PC-9 (cell line): Measurements from ENCODE around the gene ZNF350. TPM values are rescaled to one million over a fixed set of nuclear protein-coding genes. Genes with fewer than 3 reads are reported as not detected.

Experiments used
- BruUV-seq: library from RNA; stranded (reverse); fragments of 400-500 nt; replicated peaks from 2 replicates; lab custom pipeline; 2021; lab: Mats Ljungman, UMichigan
- CTCF ChIA-PET: fragments of 300-600 bp; sonication (Branson Sonifier 250); formaldehyde crosslinking; loops from one replicate; lab custom pipeline; 2022; ENCODE audit warnings: antibody characterized with exemption; lab: Charles Lee
- POLR2A ChIA-PET: fragments of 300-600 bp; sonication (Branson Sonifier 250); formaldehyde crosslinking; loops from one replicate; lab custom pipeline; 2022; ENCODE audit warnings: antibody characterized with exemption; ENCODE audit not compliant: unreplicated experiment; lab: Charles Lee
- DNase-seq, 2 experiments: peaks; one replicate each; pipeline versions ENCODE4 v3.0.0 to v3.0.0-alpha.2; 2015 to 2022; ENCODE audit warnings: mixed read lengths in 1 of 2
- H2AFZ ChIP-seq: fragments of 200-600 bp; sonication (generic); 2 replicates; pipeline ENCODE4 v1.8.1; 2017; ENCODE audit warnings: antibody characterized with exemption
- H3F3A ChIP-seq: fragments of 200-600 bp; sonication (generic); 2 replicates; pipeline ENCODE4 v1.8.1; 2017; ENCODE audit warnings: antibody characterized with exemption, mild to moderate bottlenecking, low read depth; ENCODE audit not compliant: insufficient read depth
- H3K27ac ChIP-seq: fragments of 200-600 bp; sonication (generic); 2 replicates; pipeline ENCODE4 v1.6.1; 2016; ENCODE audit warnings: mixed run types
- H3K27me3 ChIP-seq: fragments of 200-600 bp; sonication (generic); 2 replicates; pipeline ENCODE4 v1.6.1; 2016; ENCODE audit warnings: low read depth, mixed run types; ENCODE audit not compliant: insufficient read depth
- H3K36me3 ChIP-seq: fragments of 200-600 bp; sonication (generic); 2 replicates; pipeline ENCODE4 v1.6.1; 2016; ENCODE audit warnings: low read depth, mixed run types
- H3K4me1 ChIP-seq: fragments of 200-600 bp; sonication (generic); replicated peaks from 2 replicates; pipeline ENCODE4 v1.6.1; 2016; ENCODE audit warnings: mixed run types; ENCODE audit not compliant: insufficient read depth
- H3K4me2 ChIP-seq: fragments of 200-600 bp; sonication (generic); 2 replicates; pipeline ENCODE4 v1.6.1; 2017; ENCODE audit warnings: mixed run types
- H3K4me3 ChIP-seq: fragments of 200-600 bp; sonication (generic); 2 replicates; pipeline ENCODE4 v1.6.1; 2016; ENCODE audit warnings: mixed run types
- H3K79me2 ChIP-seq: fragments of 200-600 bp; sonication (generic); 2 replicates; pipeline ENCODE4 v1.6.1; 2017; ENCODE audit warnings: low read depth, mixed run types
- H3K9me2 ChIP-seq: fragments of 200-600 bp; sonication (generic); 2 replicates; pipeline ENCODE4 v1.8.1; 2017; ENCODE audit warnings: mild to moderate bottlenecking; ENCODE audit not compliant: insufficient read depth
- H3K9me3 ChIP-seq: fragments of 200-600 bp; sonication (generic); 2 replicates; pipeline ENCODE4 v1.8.1; 2016; ENCODE audit warnings: low read depth; ENCODE audit not compliant: insufficient read depth
- H4K20me1 ChIP-seq: fragments of 200-600 bp; sonication (generic); 2 replicates; pipeline ENCODE4 v1.8.1; 2017; ENCODE audit not compliant: insufficient read depth
- CTCF ChIP-seq: fragments of 200-600 bp; sonication (generic); conservative IDR thresholded peaks from 2 replicates; pipeline ENCODE4 v1.6.1; 2017; ENCODE audit warnings: mixed run types, antibody characterized with exemption, mild to moderate bottlenecking, moderate library complexity
- EZH2 ChIP-seq: fragments of 200-600 bp; sonication (generic); IDR thresholded peaks from 2 replicates; pipeline ENCODE4 v1.8.0; 2017; ENCODE audit warnings: antibody characterized with exemption, low read depth
- intact Hi-C: fragments of 100-400 bp; cut with micrococcal nuclease; formaldehyde crosslinking; loops from one replicate; pipeline ENCODE4 v1.10.0; 2022; ENCODE audit not compliant: unreplicated experiment
- total RNA-seq: library from RNA; stranded (reverse); gene quantifications from 2 replicates; pipeline ENCODE4 v1.2.3, GENCODE V29; 2021

Gene ZNF350
- total RNA-seq, 1 experiment from 2014 or later: 12.0 TPM

GRCh38 chr19:51926784-51927741 lies 59.6 kb downstream of the ZNF350 start, which contains the start of gene ZNF613:
TSS of gene ZNF613 (plus strand) at chr19:51927472. CDS start at chr19:51936221, 8,749 bp downstream.
- Histone ChIP-seq H3K36me3 (peaks cover 26% of the 10 kb centered on the region), H3K79me2 (peaks cover 13% of the 10 kb centered on the region), H3K4me2 (peak within 1 kb of the TSS; percentile 81), H3K27ac (peak within 1 kb of the TSS; percentile 69), H3K27me3 (no peaks in the 10 kb centered on the region), H4K20me1 (no peaks in the 10 kb centered on the region), H3F3A (no peaks in the 10 kb centered on the region), H3K9me2 (no peaks in the 10 kb centered on the region), H3K4me3 (peak within 1 kb of the TSS; percentile 70), H2AFZ (peak within 1 kb of the TSS; percentile 95), H3K4me1 (peaks cover 5% of the 10 kb centered on the region), H3K9me3 (peaks cover 46% of the 10 kb centered on the region)
- peak; percentile 89 to 91 for DNase-seq
- no TSS peak for BruUV-seq
- intact Hi-C loops: loop anchor here (1.0 to 10.0 kb wide), 4 partner anchors 23 to 262 kb away; partner anchors contain the start of gene ZNF350
- TF ChIP-seq EZH2 (no peak), CTCF (peak; percentile 55; the same call in 1 of the 2 replicates)
- CTCF ChIA-PET: no interaction called here
- POLR2A ChIA-PET: interaction anchor here (0.6 kb wide), 1 partner anchor 244 kb away, joined by 8 read pairs; the partner anchor contains the start of gene ZNF836

DNA sequence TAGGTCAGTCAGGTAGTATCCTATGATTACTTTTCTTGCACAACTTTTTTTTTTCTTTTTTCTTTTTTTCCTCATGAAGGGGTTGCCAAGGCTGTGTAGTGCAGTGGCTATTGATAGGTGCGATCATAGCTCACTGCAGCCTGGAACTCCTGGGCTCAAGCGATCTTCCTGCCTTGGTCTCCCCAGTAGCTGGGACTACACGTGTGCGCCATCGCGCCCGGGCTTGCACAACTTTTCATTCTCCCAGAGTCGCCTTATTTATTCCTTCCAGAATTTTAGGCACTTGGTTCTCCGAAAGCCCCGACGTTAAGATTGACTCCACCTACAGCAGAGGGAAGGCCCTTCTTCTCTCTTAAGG lies 60.2 kb downstream of the ZNF350 start:
- BruUV-seq: no TSS peak
- no peak for TF ChIP-seq EZH2
- TF ChIP-seq CTCF: no peak
- Histone ChIP-seq H3F3A (no peaks in the 10 kb centered on the region), H3K4me1 (peaks cover 5% of the 10 kb centered on the region), H3K9me3 (peaks cover 44% of the 10 kb centered on the region), H3K27ac (peak overlapping the region; percentile 69; the same call in 1 of the 2 replicates), H4K20me1 (no peaks in the 10 kb centered on the region), H3K4me3 (peak overlapping the region; percentile 70), H3K9me2 (no peaks in the 10 kb centered on the region), H3K27me3 (no peaks in the 10 kb centered on the region), H3K36me3 (peaks cover 23% of the 10 kb centered on the region), H3K79me2 (peaks cover 13% of the 10 kb centered on the region), H2AFZ (peak overlapping the region; percentile 95), H3K4me2 (peak overlapping the region; percentile 81)
- no peak for DNase-seq
- ChIA-PET CTCF (no interaction called here), POLR2A (no interaction called here)
- intact Hi-C loops: loop anchor here (1.0 to 10.0 kb wide), 2 partner anchors 22 to 222 kb away; no protein-coding TSS in a partner anchor

DNA sequence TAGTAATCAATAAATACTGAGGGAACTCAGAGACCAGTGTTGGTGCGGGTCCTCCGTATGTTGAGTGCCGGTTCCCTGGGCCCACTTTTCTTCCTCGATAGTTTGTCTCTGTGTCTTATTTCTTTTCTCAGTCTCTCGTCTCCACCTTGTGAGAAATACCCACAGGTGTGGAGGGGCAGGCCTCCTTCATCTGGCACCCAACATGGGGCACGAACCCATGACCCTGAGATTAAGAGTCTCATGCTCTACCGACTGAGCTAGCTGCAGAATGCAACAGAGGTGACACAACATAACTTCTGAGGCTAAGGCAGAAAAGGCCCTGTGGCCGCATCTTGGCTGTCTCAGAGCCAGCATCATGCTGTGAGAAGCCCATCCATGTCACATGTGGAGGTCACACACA lies 64.7 kb downstream of the ZNF350 start:
- Histone ChIP-seq H3K4me3 (no peak overlapping the region), H3K4me2 (no peak overlapping the region), H3K4me1 (no peaks in the 10 kb centered on the region), H3K36me3 (no peaks in the 10 kb centered on the region), H3K27ac (no peak overlapping the region), H3K9me3 (peaks cover 51% of the 10 kb centered on the region; the same call in 1 of the 2 replicates), H2AFZ (no peak overlapping the region), H3K9me2 (no peaks in the 10 kb centered on the region), H3K79me2 (no peaks in the 10 kb centered on the region), H3F3A (no peaks in the 10 kb centered on the region), H3K27me3 (no peaks in the 10 kb centered on the region), H4K20me1 (no peaks in the 10 kb centered on the region)
- intact Hi-C loops: loop anchor here (10.0 kb wide), 1 partner anchor 217 kb away; no protein-coding TSS in a partner anchor
- CTCF ChIA-PET: no interaction called here
- DNase-seq: no peak
- TF ChIP-seq CTCF (no peak), EZH2 (no peak)
- POLR2A ChIA-PET: no interaction called here
- BruUV-seq: no TSS peak
